Ascending aorta (tissue), 2 donors: ENCODE measurements around the gene PSMD8. TPM values are rescaled to one million over a fixed set of nuclear protein-coding genes. Genes with fewer than 3 reads are reported as not detected.

Experiments
- DNase-seq, 2 donors: peaks; one replicate each; pipeline ENCODE4 v3.0.0-alpha.2; 2019; ENCODE audit warnings: low spot score in 2 of 2
- H3K27ac ChIP-seq, 2 donors: fragments of 200-600 bp; sonication (generic); one replicate each; pipeline ENCODE4 v1.5.1; 2016 to 2017; ENCODE audit warnings: mild to moderate bottlenecking in 1 of 2
- H3K27me3 ChIP-seq: fragments of 200-600 bp; sonication (generic); one replicate; pipeline ENCODE4 v1.5.1; 2017
- H3K36me3 ChIP-seq, 2 donors: fragments of 200-600 bp; sonication (generic); one replicate each; pipeline ENCODE4 v1.5.1; 2016
- H3K4me1 ChIP-seq, 2 donors: fragments of 200-600 bp; sonication (generic); one replicate each; pipeline ENCODE4 v1.5.1; 2016 to 2017; ENCODE audit warnings: mild to moderate bottlenecking in 1 of 2
- H3K4me3 ChIP-seq, 2 donors: fragments of 200-600 bp; sonication (generic); one replicate each; pipeline ENCODE4 v1.5.1; 2016 to 2017; ENCODE audit warnings: mild to moderate bottlenecking in 1 of 2
- H3K9me3 ChIP-seq, 2 donors: fragments of 200-600 bp; sonication (generic); one replicate each; pipeline ENCODE4 v1.5.1; 2016
- intact Hi-C: fragments of 100-400 bp; cut with DNase I; formaldehyde crosslinking; loops from one replicate; pipeline ENCODE4 v1.15.1; 2023
- total RNA-seq: library from RNA; depleted of rRNA; stranded (reverse); fragments of >200 nt; gene quantifications from one replicate; pipeline ENCODE4 v1.1.0, GENCODE V29; 2016
- TF ChIP-seq, protein P1 (sequence below), 3 experiments: fragments of 200-600 bp in 2 of 3; fragments of 450-650 bp in 1 of 3; sonication (generic) in 2 of 3; IDR thresholded peaks; one replicate each; pipeline ENCODE4 v1.5.1; 2016 to 2019; ENCODE audit warnings: antibody characterized with exemption in 3 of 3, mild to moderate bottlenecking in 1 of 3, moderate library complexity in 1 of 3

PSMD8 gene
- total RNA-seq: 235 TPM

GRCh38 chr19:38374332-38375097 is at the start of gene PSMD8:
Gene PSMD8 (plus strand): TSS chr19:38374571. CDS start chr19:38374602, 31 bp downstream.
- Histone ChIP-seq H3K27me3 (no peaks in the 10 kb centered on the region), H3K27ac (peak within 1 kb of the TSS; percentile 84)
- intact Hi-C loops: loop anchor here (1.0 to 5.0 kb wide), 6 partner anchors 13 to 244 kb away; partner anchors contain the start of genes EIF3K and FAM98C

GRCh38 chr19:38326591-38326990 is 47.8 kb upstream of the PSMD8 start:
- no peaks in the 10 kb centered on the region for H3K9me3 ChIP-seq
- H3K4me1 ChIP-seq: peaks cover 5 to 11% of the 10 kb centered on the region in 2 donors
- TF ChIP-seq, protein P1, sequence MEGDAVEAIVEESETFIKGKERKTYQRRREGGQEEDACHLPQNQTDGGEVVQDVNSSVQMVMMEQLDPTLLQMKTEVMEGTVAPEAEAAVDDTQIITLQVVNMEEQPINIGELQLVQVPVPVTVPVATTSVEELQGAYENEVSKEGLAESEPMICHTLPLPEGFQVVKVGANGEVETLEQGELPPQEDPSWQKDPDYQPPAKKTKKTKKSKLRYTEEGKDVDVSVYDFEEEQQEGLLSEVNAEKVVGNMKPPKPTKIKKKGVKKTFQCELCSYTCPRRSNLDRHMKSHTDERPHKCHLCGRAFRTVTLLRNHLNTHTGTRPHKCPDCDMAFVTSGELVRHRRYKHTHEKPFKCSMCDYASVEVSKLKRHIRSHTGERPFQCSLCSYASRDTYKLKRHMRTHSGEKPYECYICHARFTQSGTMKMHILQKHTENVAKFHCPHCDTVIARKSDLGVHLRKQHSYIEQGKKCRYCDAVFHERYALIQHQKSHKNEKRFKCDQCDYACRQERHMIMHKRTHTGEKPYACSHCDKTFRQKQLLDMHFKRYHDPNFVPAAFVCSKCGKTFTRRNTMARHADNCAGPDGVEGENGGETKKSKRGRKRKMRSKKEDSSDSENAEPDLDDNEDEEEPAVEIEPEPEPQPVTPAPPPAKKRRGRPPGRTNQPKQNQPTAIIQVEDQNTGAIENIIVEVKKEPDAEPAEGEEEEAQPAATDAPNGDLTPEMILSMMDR (IDR thresholded peaks at IDR 0.05): no peak
- no peak overlapping the region for H3K27ac ChIP-seq
- no peak for DNase-seq
- intact Hi-C loops: no loop called here
- H3K27me3 ChIP-seq: no peaks in the 10 kb centered on the region
- H3K36me3 ChIP-seq: peaks cover 37 to 67% of the 10 kb centered on the region in 2 donors
- H3K4me3 ChIP-seq: no peak overlapping the region

More at GRCh38 chr19:38374332-38375097, at the start of gene PSMD8:
- DNase-seq: peak; percentile 98 to 100
- no peaks in the 10 kb centered on the region for H3K9me3 ChIP-seq
- peaks cover 15 to 23% of the 10 kb centered on the region in 2 donors for H3K36me3 ChIP-seq
- TF ChIP-seq, protein P1 (IDR thresholded peaks at IDR 0.05): peak in 2 of 3 experiments; percentile 8 to 25
- peak within 1 kb of the TSS; percentile 75 to 79 for H3K4me3 ChIP-seq
- peaks cover 9 to 14% of the 10 kb centered on the region in 2 donors for H3K4me1 ChIP-seq

GRCh38 chr19:38329651-38330050 is 44.7 kb upstream of the PSMD8 start:
- H3K36me3 ChIP-seq: peaks cover 35 to 59% of the 10 kb centered on the region in 2 donors
- H3K27ac ChIP-seq: no peak overlapping the region
- TF ChIP-seq, protein P1 (IDR thresholded peaks at IDR 0.05): no peak
- H3K27me3 ChIP-seq: no peaks in the 10 kb centered on the region
- H3K9me3 ChIP-seq: no peaks in the 10 kb centered on the region
- H3K4me1 ChIP-seq: no peaks in the 10 kb centered on the region
- no peak overlapping the region for H3K4me3 ChIP-seq
- intact Hi-C loops: no loop called here
- DNase-seq: no peak

- Histone ChIP-seq H3K4me3 (no peak overlapping the region), H3K36me3 (peaks cover 19 to 38% of the 10 kb centered on the region in 2 donors), H3K27me3 (no peaks in the 10 kb centered on the region), H3K27ac (no peak overlapping the region), H3K4me1 (peaks cover 0 to 3% of the 10 kb centered on the region in 2 donors), H3K9me3 (no peaks in the 10 kb centered on the region)
- TF ChIP-seq, protein P1 (IDR thresholded peaks at IDR 0.05): no peak
- no peak for DNase-seq
- intact Hi-C loops: no loop called here
Measured at GRCh38 chr19:38331728-38332127, 42.6 kb upstream of the PSMD8 start.

DNA sequence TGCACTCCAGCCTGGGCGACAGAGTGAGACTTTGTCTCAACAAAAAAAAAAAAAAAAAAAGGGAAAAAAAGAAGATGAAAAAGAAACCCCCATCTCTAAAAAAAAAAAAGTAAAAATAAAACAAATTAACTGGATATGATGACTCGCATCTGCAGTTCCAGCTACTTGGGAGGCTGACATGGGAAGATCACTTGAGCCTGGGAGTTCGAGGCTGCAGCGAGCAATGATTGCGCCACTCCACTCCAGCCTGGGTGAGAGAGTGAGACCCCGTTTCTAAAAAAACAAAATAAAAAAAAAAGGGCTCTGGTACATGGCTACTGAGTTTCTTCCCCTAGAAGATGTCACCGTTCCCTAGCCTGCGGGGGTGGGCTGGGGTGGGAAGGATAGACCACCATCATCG is 41.1 kb upstream of the PSMD8 start:
- Histone ChIP-seq H3K4me1 (peaks cover 0 to 12% of the 10 kb centered on the region in 2 donors), H3K36me3 (peaks cover 4 to 23% of the 10 kb centered on the region in 2 donors), H3K27me3 (no peaks in the 10 kb centered on the region), H3K9me3 (no peaks in the 10 kb centered on the region), H3K4me3 (no peak overlapping the region), H3K27ac (no peak overlapping the region)
- TF ChIP-seq, protein P1 (IDR thresholded peaks at IDR 0.05): no peak
- no peak for DNase-seq
- intact Hi-C loops: no loop called here
